Frontal cortex (tissue), 4 donors: ENCODE measurements around the gene AGBL3. TPM values are rescaled to one million over a fixed set of nuclear protein-coding genes. Genes with fewer than 3 reads are reported as not detected.
A peak's percentile ranks its signal among the peaks of the same experiment; 100 is the strongest.
"Not testable (repeated sequence)": the region's sequence is repeated elsewhere in the genome, so short reads cannot be mapped to it uniquely, and the experiment has no call there.

Source experiments
- DNase-seq, 2 donors: peaks; one replicate each; pipeline ENCODE4 v3.0.0; 2012; ENCODE audit warnings: low spot score in 2 of 2
- FAIRE-seq: peaks from 2 replicates; lab custom pipeline; 2012; peaks lifted over from hg19 to GRCh38; lab: Jason Lieb, UNC
- total RNA-seq: library from RNA; depleted of rRNA; stranded (reverse); fragments of >200 nt; gene quantifications from one replicate; pipeline ENCODE4 v1.2.3, GENCODE V29; 2014
- donor health status: control.
- donor health status: control.
- donor health status: control.

AGBL3 gene
- total RNA-seq, 1 donor from 2014 or later, result 8.2 TPM

- FAIRE-seq, result no peak
- DNase-seq, result no peak
Observed at GRCh38 chr7:135162382-135163001, 176.2 kb downstream of the AGBL3 start.

GRCh38 chr7:135164357-135165061 lies 178.2 kb downstream of the AGBL3 start:
- peak in 1 of 2 donors; percentile 20 for DNase-seq

GRCh38 chr7:135165862-135166261 lies 179.6 kb downstream of the AGBL3 start:
- peak in 1 of 2 donors; percentile 2 for DNase-seq
- no peak for FAIRE-seq

More at GRCh38 chr7:135164357-135165061, 178.2 kb downstream of the AGBL3 start:
- no peak for FAIRE-seq

- FAIRE-seq, result no peak
- DNase-seq, result peak in 1 of 2 donors; percentile 2
Observed at GRCh38 chr7:135166338-135166990, 180.2 kb downstream of the AGBL3 start.

- FAIRE-seq, result no peak
- DNase-seq, result peak in 1 of 2 donors; percentile 2
Observed at GRCh38 chr7:135167365-135167917, 181.1 kb downstream of the AGBL3 start.

GRCh38 chr7:135168001-135168400 lies 181.7 kb downstream of the AGBL3 start:
- DNase-seq (peak in 1 of 2 donors; percentile 6), FAIRE-seq (no peak)

- FAIRE-seq (no peak), DNase-seq (peak in 1 of 2 donors; percentile 2)
Observed at GRCh38 chr7:135168489-135169140, 182.3 kb downstream of the AGBL3 start.

GRCh38 chr7:135169141-135169963 lies 183.0 kb downstream of the AGBL3 start:
- peak in 1 of 2 donors; percentile 10 for DNase-seq
- no peak for FAIRE-seq

GRCh38 chr7:135169964-135170273 lies 183.6 kb downstream of the AGBL3 start:
- DNase-seq (no peak), FAIRE-seq (no peak)

- FAIRE-seq (no peak), DNase-seq (peak; percentile 95)
Observed at GRCh38 chr7:135170274-135170997, 184.1 kb downstream of the AGBL3 start, which contains the start of gene CYREN. Gene CYREN (minus strand): TSS chr7:135170707. CDS start chr7:135168922, 1,785 bp downstream.

GRCh38 chr7:135170998-135171481 lies 184.7 kb downstream of the AGBL3 start:
- DNase-seq, FAIRE-seq: not testable (repeated sequence)

GRCh38 chr7:135171581-135172291 lies 185.4 kb downstream of the AGBL3 start:
- FAIRE-seq, result not testable (repeated sequence)
- DNase-seq, result peak; percentile 25 to 34

- not testable (repeated sequence) for DNase-seq, FAIRE-seq
Observed at GRCh38 chr7:135173916-135174315, 187.6 kb downstream of the AGBL3 start.

- DNase-seq (no peak), FAIRE-seq (no peak)
Observed at GRCh38 chr7:135174941-135175340, 188.6 kb downstream of the AGBL3 start.

GRCh38 chr7:135175931-135176330 lies 189.6 kb downstream of the AGBL3 start:
- FAIRE-seq (no peak), DNase-seq (no peak)

- no peak for DNase-seq
- FAIRE-seq, result no peak
Observed at GRCh38 chr7:135177028-135177696, 190.9 kb downstream of the AGBL3 start.

GRCh38 chr7:135178364-135178763 lies 192.1 kb downstream of the AGBL3 start:
- no peak for FAIRE-seq

More at GRCh38 chr7:135178364-135178763, 192.1 kb downstream of the AGBL3 start:
- DNase-seq, result no peak
